HepG2 (cell line): ENCODE measurements around the gene IGFLR1. TPM values are rescaled to one million over a fixed set of nuclear protein-coding genes. Genes with fewer than 3 reads are reported as not detected.

ENCODE experiments used
- DBP ChIP-seq: sonication (generic); formaldehyde crosslinking; IDR thresholded peaks from 2 replicates; pipeline ENCODE4 v1.4.0; 2020; ENCODE audit warnings: missing genetic modification reagents; ENCODE audit errors: not compliant biosample characterization
- ZBTB37 ChIP-seq: sonication (generic); formaldehyde crosslinking; IDR thresholded peaks from 2 replicates; pipeline ENCODE4 v1.4.0; 2020; ENCODE audit warnings: mild to moderate bottlenecking, missing genetic modification reagents
- polyA plus RNA-seq, 8 experiments: library from polyadenylated mRNA; depleted of rRNA in 3 of 8; stranded (reverse) in 7 of 8; unstranded in 1 of 8; fragments of >200 nt; fragmentation: Illumina TruSeq in 4 of 8; extraction: Trizol in 4 of 8; gene quantifications; 2 replicates each; pipeline versions ENCODE4 v1.2.1 to v1.2.3, GENCODE V29; 2011 to 2016; ENCODE audit warnings: low read depth in 4 of 8, missing spikeins in 1 of 8, mixed read lengths in 1 of 8; ENCODE audit not compliant: insufficient read depth in 1 of 8
- total RNA-seq, 5 experiments: library from RNA; depleted of rRNA; stranded (reverse); fragments of >200 nt; fragmentation: Illumina TruSeq; extraction: Trizol; gene quantifications; 2 replicates each; pipeline ENCODE4 v1.2.3, GENCODE V29; 2016; ENCODE audit warnings: low read depth in 1 of 5
- TF ChIP-seq, protein P1 (sequence below): sonication (generic); formaldehyde crosslinking; IDR thresholded peaks from 2 replicates; pipeline ENCODE4 v1.5.1; 2020; ENCODE audit warnings: missing genetic modification reagents, mild to moderate bottlenecking, borderline replicate concordance

IGFLR1 gene
- total and polyA plus RNA-seq, 2 of the 13 experiments (the other 11 are each of a cell fraction or from before 2014, with no cell fraction given), result 5.4 to 8.9 TPM

DNA sequence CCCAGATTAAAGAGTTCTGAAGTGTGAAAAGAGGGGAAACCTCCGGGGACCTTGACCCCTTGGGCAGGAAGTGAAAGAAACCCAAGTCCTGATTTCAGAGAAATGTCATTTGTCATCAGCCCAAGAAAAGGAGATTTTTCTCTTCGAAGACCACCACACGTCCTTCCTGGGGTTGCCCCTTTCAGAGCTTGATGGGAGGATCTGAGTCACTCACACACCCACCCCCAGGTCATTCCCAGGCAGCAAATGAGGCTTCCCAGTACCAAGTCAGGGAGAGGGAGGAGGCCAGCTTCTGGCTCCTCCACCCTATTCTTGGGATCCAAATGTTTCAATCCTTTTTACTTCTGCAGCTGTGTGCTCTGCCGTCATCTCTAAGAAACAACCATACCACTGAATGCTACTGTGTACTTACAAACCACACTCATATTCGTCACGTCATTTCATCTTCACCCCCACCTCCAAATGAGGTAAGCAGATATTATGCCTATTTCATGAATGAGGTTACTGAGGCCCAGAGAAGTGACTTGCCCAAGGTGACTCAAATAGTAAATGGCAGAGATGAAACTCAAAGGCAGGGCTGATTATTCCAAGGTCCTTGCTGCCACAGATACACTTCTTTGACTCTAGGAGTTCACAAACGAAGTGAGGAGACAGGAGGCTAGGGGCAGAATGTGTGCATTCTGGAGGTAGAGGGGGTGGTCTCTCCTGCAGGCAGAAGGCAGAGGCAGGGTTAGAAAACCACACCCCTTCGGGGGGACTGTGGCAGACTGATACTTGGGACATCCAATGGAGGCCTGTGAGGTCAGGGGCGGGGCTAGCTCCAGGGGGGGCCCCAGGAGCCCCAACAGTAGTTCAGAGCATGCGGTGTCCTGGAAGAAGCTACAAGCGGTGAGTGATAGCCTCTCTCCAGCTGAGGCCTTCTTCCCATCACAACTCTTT lies 29.4 kb downstream of the IGFLR1 start (continued):
- no peak for TF ChIP-seq ZBTB37 (CRISPR knock-in tag)
- TF ChIP-seq DBP (CRISPR knock-in tag), result no peak
- TF ChIP-seq, protein P1, sequence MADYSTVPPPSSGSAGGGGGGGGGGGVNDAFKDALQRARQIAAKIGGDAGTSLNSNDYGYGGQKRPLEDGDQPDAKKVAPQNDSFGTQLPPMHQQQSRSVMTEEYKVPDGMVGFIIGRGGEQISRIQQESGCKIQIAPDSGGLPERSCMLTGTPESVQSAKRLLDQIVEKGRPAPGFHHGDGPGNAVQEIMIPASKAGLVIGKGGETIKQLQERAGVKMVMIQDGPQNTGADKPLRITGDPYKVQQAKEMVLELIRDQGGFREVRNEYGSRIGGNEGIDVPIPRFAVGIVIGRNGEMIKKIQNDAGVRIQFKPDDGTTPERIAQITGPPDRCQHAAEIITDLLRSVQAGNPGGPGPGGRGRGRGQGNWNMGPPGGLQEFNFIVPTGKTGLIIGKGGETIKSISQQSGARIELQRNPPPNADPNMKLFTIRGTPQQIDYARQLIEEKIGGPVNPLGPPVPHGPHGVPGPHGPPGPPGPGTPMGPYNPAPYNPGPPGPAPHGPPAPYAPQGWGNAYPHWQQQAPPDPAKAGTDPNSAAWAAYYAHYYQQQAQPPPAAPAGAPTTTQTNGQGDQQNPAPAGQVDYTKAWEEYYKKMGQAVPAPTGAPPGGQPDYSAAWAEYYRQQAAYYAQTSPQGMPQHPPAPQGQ (CRISPR knock-in tag), result no peak
- TF ChIP-seq, all 625 proteins: peak for 0
